Esophagus mucosa (tissue), 1 donor: ENCODE results near the gene IRAK1. TPM values are rescaled to one million over a fixed set of nuclear protein-coding genes. Genes with fewer than 3 reads are reported as not detected.
"Not testable (repeated sequence)": the region's sequence is repeated elsewhere in the genome, so short reads cannot be mapped to it uniquely, and the experiment has no call there.

Experiments used
- ATAC-seq: fragments of 200-7000 bp; cut with Tn5 transposase; one replicate; pipeline ENCODE4 v1.9.1; 2020
- total RNA-seq: library from RNA; stranded (reverse); gene quantifications from one replicate; pipeline ENCODE4 v1.2.4, GENCODE V29; 2023
- donor health status: DM: yes; HTN: yes; CAD: no.

IRAK1 gene
- total RNA-seq, 1 donor from 2014 or later = 97.8 TPM

- no peak for ATAC-seq
Observed at GRCh38 chrX:153993978-153994377, 25.7 kb downstream of the IRAK1 start.

DNA sequence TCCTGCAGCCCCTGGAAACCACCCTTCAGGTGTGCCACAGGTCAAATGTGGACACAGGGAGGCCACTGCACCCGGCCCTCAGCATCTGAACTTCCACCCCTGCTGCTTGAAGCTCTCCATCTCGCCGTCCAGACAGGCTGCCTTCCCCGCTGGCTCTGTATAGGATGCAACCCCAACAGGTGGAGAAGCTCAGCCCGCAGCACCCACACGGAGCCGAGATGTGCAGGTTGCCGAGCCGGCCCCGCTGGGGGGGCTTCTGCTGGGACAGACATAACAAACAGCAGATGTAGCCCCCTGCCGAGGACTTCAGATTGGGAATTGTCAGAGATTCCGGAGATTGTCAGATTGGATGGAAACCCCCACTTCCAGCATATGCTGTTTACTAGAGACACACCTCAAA, 26.6 kb downstream of the IRAK1 start:
- ATAC-seq = no peak

DNA sequence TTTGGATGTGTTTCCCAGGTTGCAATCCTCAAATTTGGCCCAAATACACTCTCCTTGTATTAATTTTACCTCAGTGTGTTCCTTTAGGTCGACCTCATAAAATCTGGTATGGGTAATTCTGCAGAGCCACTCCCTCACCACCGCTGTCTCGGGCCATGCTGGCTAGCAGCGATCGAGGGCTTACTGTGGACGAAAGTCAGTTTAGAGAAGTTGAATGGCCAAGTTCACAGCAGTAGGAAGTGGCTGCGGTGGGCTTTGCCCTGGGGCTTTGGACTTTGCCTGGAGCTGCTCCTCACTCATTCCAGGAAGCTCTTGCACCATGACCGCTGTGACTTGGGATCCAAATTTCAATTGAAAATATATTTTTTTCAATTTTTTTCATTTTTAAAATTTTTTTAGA, 27.5 kb downstream of the IRAK1 start:
- no peak for ATAC-seq

GRCh38 chrX:153991013-153991580, 28.6 kb downstream of the IRAK1 start:
- ATAC-seq = no peak

DNA sequence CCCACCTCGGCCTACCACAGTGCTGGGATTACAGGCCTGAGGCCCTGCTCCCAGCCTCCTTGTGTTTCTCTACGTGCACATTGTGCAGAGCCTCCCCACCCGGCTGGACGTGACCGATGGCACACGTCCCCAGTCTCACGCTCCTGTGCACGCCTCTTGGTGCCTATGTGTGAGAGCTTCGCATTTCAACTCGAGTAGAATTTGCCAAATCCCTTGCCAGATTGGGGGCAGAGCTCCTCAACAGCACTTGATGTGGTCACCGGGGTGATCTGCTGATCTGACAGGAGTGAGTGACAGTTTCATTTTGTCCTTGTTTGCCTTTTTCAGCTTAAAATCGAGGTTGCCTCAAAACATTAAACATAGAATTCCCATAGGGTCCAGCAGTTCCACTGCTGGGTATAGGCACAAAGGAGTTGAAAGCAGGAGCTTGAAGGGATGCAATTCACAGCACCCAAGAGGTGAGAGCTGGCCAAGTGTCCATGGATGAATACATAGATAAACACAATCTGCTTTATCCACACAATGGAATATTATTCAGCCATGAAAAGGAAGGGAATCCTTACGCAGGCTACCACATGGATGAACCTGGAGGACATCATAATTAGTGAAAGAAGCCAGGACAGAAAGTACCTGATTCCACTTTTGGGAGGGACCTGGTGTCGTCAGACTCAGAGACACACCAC, 29.6 kb downstream of the IRAK1 start:
- no peak for ATAC-seq

GRCh38 chrX:153988493-153988892, 31.2 kb downstream of the IRAK1 start:
- ATAC-seq = no peak

DNA sequence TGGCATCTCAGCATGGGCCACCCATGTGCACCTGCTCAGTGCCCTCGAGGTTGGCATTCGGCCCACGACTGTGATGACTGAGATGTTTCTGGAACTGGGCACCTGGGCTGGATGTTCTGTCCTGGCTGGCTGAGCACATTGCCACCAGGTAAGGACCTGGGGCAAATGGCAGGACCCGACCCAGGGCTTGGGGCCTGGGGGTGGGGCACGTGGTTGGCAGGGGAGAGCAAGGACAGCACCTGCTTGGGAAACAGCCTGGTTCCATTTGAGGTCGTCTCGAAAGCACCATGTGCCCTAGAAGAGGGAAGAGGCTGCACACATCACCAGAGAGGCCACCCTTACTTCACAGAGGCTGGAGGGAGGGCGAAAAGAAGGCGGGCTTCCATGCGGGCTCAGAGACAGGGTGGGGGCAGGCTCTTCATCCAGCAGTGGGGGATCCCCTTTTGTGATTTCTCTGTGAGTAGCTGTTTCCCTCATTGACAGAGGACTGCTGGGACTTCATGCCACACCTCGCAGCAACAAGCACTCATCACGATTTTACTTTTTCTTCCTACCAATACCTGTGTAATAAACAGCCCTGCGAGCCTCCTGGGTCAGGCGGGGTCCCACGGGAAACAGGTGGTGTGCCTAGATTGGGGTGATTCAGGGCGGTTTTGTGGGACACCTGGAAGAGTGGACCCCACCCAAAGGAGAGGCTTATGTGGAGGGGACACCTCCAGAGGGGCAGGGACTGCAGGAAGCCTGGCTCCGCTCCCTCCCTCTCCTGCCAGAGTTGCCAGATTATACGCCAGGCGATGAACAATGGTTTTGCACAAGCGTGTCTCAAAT, 35.1 kb downstream of the IRAK1 start:
- ATAC-seq = peak; percentile 11

DNA sequence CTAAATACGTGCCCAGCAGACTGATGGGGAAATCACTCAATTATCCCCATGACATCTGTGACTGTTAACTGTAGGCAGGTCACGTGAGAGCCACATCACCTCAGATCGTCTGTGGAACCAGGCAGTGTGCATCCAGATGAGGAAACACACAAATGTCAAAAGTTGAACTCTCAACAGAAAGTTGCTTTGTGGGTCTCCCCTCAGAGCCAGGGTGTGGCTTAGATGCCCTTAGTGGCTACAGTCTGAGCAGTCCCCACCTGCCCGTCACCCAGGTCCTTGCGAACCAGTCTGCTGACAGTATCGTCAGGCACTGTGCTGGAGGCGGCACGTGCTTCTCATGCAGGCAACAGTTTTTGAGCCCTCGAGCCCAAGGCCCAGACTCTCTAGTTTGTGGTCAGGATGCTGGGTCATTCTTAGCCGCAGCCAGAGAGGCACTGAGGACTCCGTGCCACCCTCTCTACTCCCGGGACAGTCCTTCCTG, 36.3 kb downstream of the IRAK1 start:
- no peak for ATAC-seq

- no peak for ATAC-seq
Observed at GRCh38 chrX:153981771-153982533, 37.8 kb downstream of the IRAK1 start.

GRCh38 chrX:153981231-153981630, 38.5 kb downstream of the IRAK1 start:
- ATAC-seq = no peak

- ATAC-seq = not testable (repeated sequence)
Observed at GRCh38 chrX:153980394-153980793, 39.3 kb downstream of the IRAK1 start.

DNA sequence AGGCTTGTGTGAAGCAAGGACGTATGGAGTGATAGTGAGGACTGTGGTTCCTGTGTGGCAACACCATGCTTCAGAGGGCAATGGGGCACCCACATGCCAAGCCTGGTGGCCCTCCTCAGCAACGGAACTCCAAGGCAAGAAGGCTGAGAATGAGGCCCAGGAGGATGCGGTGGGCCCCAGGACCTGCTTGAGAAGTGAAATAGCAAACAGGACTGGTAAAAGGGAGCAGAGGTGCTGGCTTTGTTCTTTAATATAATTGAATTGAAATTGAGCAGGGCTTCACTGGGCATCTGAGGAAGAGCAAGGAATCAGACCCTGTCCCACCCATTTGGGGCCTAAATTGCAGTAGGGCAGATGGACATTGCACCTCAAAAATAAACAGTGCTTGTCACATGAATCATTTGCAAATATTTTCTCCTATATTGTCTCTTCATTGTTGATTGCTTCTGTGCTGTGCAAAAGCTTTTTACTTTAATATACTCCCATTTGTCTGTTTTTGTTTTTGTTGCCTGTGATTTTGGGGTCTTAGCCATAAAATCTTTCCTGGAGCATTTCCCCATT, 44.9 kb downstream of the IRAK1 start:
- ATAC-seq = no peak

GRCh38 chrX:153974003-153974725, 45.5 kb downstream of the IRAK1 start:
- no peak for ATAC-seq

- no peak for ATAC-seq
Observed at GRCh38 chrX:153973127-153974002, 46.3 kb downstream of the IRAK1 start.

DNA sequence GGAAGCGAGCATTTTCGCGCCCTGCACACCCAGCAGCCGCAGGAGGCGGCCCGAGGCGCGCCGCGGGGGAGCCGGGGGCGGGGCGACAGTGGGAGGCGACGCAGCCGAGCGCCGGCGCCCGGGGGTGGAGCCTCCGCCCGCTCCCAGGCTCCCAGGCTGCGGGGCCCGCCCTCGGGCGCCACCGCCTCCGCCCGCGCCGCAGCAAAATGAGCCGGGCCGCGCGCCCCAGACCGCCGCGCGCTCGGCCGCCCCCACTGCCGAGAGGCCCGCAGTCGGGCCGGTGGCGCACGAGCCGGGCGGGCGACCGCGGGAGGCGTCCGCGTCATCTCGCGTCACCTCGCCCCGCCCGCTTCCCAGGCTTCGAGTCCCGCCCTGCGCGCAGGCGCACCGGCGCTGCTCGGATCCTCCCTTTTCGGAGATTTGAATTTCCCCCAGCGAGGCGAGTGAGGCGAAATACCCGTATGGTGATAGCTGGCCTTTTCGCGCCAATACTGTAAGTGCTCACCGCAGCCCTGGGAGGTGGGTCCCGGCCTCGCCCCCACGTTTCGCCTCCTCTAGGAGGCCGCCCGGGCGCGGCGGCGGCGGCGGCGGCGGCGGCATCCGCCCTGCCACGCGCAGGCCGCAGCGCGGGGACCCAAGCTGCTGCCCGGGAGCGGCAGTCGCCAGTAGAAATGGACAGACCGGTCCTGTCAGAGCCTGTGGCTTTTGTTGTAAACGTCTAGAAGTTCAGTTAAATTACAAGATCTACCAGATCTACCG, 47.2 kb downstream of the IRAK1 start, which contains the start of gene TMEM187:
TSS of gene TMEM187 (plus strand) at position 387 of the 759 bp plus-strand sequence. CDS start 9,309 bp downstream, outside the sequence.
- ATAC-seq = peak; percentile 72

- peak; percentile 70 for ATAC-seq
Observed at GRCh38 chrX:153971450-153972367, 48.0 kb downstream of the IRAK1 start, which contains the start of gene HCFC1. TSS of gene HCFC1 (minus strand) at chrX:153971818. CDS start at chrX:153970840, 978 bp downstream.

GRCh38 chrX:153971124-153971449, 48.6 kb downstream of the IRAK1 start:
- peak; percentile 75 for ATAC-seq

GRCh38 chrX:153970357-153971123, 49.2 kb downstream of the IRAK1 start:
- peak; percentile 3 for ATAC-seq
